ENCODE results near the gene PCDH9.

- TF ChIP-seq, protein P1, sequence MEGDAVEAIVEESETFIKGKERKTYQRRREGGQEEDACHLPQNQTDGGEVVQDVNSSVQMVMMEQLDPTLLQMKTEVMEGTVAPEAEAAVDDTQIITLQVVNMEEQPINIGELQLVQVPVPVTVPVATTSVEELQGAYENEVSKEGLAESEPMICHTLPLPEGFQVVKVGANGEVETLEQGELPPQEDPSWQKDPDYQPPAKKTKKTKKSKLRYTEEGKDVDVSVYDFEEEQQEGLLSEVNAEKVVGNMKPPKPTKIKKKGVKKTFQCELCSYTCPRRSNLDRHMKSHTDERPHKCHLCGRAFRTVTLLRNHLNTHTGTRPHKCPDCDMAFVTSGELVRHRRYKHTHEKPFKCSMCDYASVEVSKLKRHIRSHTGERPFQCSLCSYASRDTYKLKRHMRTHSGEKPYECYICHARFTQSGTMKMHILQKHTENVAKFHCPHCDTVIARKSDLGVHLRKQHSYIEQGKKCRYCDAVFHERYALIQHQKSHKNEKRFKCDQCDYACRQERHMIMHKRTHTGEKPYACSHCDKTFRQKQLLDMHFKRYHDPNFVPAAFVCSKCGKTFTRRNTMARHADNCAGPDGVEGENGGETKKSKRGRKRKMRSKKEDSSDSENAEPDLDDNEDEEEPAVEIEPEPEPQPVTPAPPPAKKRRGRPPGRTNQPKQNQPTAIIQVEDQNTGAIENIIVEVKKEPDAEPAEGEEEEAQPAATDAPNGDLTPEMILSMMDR (IDR thresholded peaks at IDR 0.05; ENCODE audit: low read length), result no peak
- TF ChIP-seq EZH2 (IDR thresholded peaks at IDR 0.05; ENCODE audit: borderline replicate concordance, low read length), result no peak
Measured at GRCh38 chr13:66369666-66370065, 860.5 kb downstream of the PCDH9 start.

All from OCI-LY1 (cell line).